Measurements from ENCODE around the gene OLFML1.

OLFML1 gene

GRCh38 chr11:7525424-7525823 is 40.1 kb downstream of the OLFML1 start:
- no peak for TF ChIP-seq CTCF (conservative IDR thresholded peaks at IDR 0.05; ENCODE audit: control insufficient read depth, insufficient read depth, low read depth, low read length)
- DNase-seq (ENCODE audit: low read depth) = no peak

GRCh38 chr11:7527029-7527428 is 41.7 kb downstream of the OLFML1 start:
- no peak for DNase-seq (ENCODE audit: low read depth)
- no peak overlapping the region for H3K4me3 ChIP-seq (ENCODE audit: control insufficient read depth, low read depth, low read length)
- TF ChIP-seq CTCF (conservative IDR thresholded peaks at IDR 0.05; ENCODE audit: control insufficient read depth, insufficient read depth, low read depth, low read length) = no peak

More at GRCh38 chr11:7525424-7525823, 40.1 kb downstream of the OLFML1 start:
- no peak overlapping the region for H3K4me3 ChIP-seq (ENCODE audit: control insufficient read depth, low read depth, low read length)

GRCh38 chr11:7528514-7529049 is 43.3 kb downstream of the OLFML1 start:
- DNase-seq (ENCODE audit: low read depth) = no peak
- H3K4me3 ChIP-seq (ENCODE audit: control insufficient read depth, low read depth, low read length) = no peak overlapping the region
- TF ChIP-seq CTCF (conservative IDR thresholded peaks at IDR 0.05; ENCODE audit: control insufficient read depth, insufficient read depth, low read depth, low read length) = no peak

GRCh38 chr11:7530013-7530640 is 44.8 kb downstream of the OLFML1 start:
- TF ChIP-seq CTCF (conservative IDR thresholded peaks at IDR 0.05; ENCODE audit: control insufficient read depth, insufficient read depth, low read depth, low read length) = no peak
- no peak for DNase-seq (ENCODE audit: low read depth)

GRCh38 chr11:7531011-7531410 is 45.7 kb downstream of the OLFML1 start:
- no peak for DNase-seq (ENCODE audit: low read depth)
- H3K4me3 ChIP-seq (ENCODE audit: control insufficient read depth, low read depth, low read length) = no peak overlapping the region
- no peak for TF ChIP-seq CTCF (conservative IDR thresholded peaks at IDR 0.05; ENCODE audit: control insufficient read depth, insufficient read depth, low read depth, low read length)

More at GRCh38 chr11:7530013-7530640, 44.8 kb downstream of the OLFML1 start:
- no peak overlapping the region for H3K4me3 ChIP-seq (ENCODE audit: control insufficient read depth, low read depth, low read length)

- no peak for DNase-seq (ENCODE audit: low read depth)
- no peak overlapping the region for H3K4me3 ChIP-seq (ENCODE audit: control insufficient read depth, low read depth, low read length)
- no peak for TF ChIP-seq CTCF (conservative IDR thresholded peaks at IDR 0.05; ENCODE audit: control insufficient read depth, insufficient read depth, low read depth, low read length)
Observed at GRCh38 chr11:7532405-7533145, 47.3 kb downstream of the OLFML1 start.
